ENCODE results near the gene SMPD4.
"Not testable (repeated sequence)": the region's sequence is repeated elsewhere in the genome, so short reads cannot be mapped to it uniquely, and the experiment has no call there.

- TF ChIP-seq POLR2A, CTCF, EP300, POLR2AphosphoS5 (IDR thresholded peaks at IDR 0.05): not testable (repeated sequence)
Measured at GRCh38 chr2:130140516-130140915, 40.9 kb downstream of the SMPD4 start.
